HG02938 (cell line): ENCODE results near the gene RPL6.
"Not testable (repeated sequence)": the region's sequence is repeated elsewhere in the genome, so short reads cannot be mapped to it uniquely, and the experiment has no call there.

ENCODE experiments used
- ATAC-seq: cut with Tn5 transposase; IDR thresholded peaks from one replicate; pipeline ENCODE4 v1.9.1; 2021; ENCODE audit warnings: mild to moderate bottlenecking, moderate library complexity; ENCODE audit not compliant: unreplicated experiment

Gene RPL6

DNA sequence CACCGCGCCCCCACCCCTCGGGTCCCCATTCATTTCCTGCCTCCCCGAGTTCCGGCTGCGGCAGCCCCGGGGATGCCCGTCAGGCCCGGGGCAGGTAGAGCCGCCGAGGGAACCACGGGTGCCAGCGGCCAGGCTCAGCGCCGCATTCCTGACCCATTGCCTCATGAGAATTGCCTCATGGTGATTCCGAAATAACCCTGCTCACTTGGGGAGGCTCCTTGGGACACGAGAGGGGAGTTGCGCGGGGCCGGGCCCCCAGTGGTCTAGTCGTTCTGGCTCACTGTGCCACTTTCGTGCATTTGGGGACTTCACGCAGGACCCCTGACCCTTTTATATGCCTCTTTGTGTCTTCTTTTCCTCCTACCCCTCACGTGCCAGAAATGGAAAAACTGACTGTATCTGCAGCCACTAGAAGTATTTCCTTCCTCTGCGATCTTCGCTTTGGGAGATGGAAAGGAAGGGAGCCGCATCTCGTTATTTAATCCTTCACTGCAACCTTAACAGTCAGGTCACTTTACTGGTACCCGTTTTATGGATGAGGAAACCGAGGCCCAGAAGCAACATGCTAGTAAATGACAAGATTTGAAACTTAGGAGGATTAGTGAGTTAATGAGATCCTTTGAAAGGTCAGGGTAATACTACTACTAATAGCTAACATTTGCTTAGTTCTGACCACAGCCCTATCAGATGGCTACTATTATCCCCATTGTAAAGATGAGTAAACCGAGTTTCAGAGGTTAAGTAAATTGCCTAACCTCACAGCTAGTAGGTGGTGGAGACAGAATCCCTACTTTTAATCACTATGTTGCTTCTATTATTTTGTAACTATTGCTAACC, 10.1 kb upstream of the RPL6 start:
- peak; percentile 31 for ATAC-seq

GRCh38 chr12:112418608-112419296, 9.3 kb upstream of the RPL6 start, which contains the start of gene PTPN11:
PTPN11 (plus strand) TSS chr12:112418947; CDS start chr12:112419112, 165 bp downstream.
- ATAC-seq = peak; percentile 63

GRCh38 chr12:112418273-112418607, 8.8 kb upstream of the RPL6 start:
- ATAC-seq = peak; percentile 3

GRCh38 chr12:112415457-112415856, 6.1 kb upstream of the RPL6 start:
- ATAC-seq = not testable (repeated sequence)

DNA sequence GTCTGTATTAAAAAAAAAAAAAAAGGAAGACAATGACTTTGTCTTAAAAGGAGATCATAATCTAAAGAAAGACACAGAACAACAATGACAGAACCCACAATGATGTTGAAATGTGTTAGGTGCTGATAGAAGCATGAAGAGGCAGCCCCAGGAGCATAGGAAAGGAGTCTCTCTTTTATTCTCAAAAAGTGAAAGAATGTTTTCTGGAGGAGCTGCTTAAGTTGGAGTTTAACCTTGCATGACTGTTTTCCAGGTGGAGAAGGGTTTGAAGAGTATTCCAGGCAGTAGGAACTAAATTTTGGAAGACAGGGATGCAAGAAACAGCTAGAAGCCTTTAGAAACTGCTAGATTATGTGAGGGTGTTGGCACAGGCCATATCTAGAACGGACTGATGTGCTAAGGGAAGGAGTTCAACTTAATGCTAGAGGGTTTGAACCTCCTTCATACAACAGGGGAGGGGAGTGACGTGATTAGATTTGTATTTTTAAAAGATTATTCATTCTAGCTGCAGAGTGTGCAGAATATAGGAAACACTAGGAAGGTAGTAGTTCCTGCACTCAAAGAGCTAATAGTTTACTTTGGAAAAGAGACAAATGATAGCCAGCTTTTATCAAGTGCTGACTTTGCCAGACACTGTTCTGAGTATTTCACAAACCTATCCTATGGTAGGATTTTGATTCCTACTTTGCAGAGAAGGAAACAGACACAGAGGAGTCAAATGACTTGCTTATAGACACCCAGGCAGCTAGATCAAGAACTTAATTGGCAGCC, 4.6 kb upstream of the RPL6 start:
- ATAC-seq = no peak

GRCh38 chr12:112409906-112410244, 470 bp upstream of the RPL6 start:
- no peak for ATAC-seq

DNA sequence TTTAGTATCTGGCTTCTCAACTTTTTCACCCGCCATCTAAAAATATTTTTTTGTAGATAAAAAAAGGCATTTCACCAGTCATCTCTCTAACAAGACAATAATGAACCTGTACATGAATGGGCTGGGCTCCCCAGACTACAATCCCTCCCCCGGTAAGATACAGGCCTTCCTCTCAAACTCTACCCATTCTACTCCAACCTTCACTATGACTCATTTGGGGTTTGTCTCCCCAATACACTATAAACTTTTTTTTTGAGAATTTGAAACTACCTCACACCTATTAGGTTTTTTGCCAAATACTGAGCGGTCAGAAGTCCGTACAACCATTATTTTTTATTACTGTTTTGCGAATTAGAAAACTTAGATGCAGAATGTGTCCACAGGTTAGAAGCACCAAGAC, 784 bp downstream of the RPL6 start:
- no peak for ATAC-seq

DNA sequence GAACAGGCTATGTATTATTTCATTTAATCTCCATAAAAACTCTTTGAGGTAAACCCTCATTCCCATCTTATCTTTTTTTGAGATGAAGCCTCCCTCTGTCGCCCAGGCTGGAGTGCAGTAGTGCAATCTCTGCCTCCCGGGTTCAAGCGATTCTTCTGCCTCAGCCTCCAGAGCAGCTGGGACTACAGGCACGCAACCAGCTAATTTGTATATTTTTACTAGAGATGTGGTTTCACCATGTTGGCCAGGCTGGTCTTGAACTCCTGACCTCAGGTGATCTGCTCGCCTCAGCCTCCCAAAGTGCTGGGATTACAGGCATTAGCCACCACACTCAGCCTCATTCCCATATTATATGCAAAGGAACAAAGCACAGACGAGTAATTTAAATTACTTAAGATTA, 1.7 kb downstream of the RPL6 start:
- not testable (repeated sequence) for ATAC-seq

DNA sequence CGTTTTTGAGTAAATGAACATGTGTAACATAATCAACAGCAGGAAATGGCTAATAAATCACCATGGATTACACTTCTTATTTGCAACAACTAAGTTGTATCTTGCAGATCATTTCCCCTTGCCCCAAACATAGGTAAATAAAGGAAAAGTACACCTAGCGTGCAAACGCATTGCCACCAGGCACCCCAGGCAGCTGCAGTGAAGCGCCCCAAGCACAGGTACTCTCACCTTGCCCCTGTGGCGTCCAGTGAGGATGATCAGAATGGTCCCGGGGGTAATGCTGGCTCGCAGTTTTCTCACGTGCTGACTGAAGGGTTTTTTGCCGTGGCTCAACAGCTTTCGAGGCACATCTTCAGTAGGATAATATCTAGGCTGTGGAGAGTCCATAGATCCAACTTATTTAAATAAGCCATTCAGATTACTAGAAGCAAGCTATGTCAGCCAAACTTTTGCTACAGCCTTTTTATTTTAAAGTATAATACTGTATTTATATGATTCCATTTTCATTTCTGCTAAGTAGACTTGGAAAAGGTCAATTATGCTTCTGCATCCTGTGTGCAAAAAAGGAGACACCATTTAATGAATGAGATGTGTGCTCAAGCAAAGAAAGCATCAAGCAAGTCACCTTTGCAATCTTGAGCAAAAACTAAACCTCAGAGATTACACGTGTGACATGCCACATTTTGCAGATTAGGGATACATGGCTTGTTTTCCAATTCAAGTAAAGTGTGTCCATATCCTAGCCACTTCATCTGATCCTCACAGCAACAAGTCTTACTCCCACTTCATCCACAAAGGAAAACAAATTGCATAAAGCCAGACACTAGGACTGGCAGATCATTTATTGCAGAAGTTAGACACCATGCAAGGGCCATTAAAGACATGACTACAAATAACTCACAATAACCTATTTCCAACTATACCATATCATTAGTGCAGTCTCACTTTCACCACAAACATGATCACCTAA, 2.6 kb downstream of the RPL6 start:
- ATAC-seq = no peak

DNA sequence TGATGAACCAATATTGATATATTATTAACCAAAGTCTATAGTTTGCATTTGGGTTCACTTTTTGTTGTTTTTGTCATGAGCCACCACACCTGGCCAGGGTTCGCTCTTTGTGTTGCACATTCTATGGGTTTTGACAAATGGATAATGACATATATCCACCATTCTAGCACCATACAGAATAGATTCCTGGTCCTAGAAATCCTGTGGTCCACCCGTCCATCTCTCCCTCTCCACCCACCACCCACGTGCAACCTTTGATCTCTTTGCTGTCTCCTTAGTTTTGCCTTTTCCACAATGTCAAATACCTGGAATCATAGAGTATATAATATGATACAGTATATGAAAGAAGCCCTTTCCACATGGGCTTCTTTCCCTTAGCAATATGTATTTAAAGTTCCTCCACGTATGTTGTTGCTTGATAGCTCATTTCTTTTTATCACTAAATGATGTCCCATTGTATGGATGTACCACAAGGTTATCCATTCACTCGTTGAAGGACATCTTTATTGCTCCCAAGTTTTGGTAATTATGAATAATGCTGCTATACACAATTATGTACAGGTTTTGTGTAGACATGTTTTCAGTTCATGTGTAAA, 7.4 kb downstream of the RPL6 start:
- no peak for ATAC-seq

GRCh38 chr12:112401054-112401453, 8.4 kb downstream of the RPL6 start:
- no peak for ATAC-seq

DNA sequence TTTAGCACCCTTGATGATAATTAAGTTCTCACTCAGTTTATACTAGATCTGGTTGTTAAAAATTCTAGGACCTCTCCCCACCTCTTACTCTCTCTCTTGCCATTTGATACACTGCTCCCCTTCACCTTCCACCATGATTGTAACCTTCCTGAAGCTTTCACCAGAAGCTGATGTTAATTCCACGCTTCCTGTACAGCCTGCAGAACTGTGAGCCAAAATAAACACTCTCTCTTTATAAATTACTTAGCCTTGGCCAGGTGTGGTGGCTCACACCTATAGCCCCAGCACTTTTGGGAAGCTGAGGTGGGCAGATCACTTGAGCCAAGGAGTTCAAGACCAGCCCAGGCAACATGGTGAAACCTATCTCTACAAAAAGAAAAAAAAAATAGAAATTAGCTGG, 16.1 kb downstream of the RPL6 start:
- no peak for ATAC-seq

DNA sequence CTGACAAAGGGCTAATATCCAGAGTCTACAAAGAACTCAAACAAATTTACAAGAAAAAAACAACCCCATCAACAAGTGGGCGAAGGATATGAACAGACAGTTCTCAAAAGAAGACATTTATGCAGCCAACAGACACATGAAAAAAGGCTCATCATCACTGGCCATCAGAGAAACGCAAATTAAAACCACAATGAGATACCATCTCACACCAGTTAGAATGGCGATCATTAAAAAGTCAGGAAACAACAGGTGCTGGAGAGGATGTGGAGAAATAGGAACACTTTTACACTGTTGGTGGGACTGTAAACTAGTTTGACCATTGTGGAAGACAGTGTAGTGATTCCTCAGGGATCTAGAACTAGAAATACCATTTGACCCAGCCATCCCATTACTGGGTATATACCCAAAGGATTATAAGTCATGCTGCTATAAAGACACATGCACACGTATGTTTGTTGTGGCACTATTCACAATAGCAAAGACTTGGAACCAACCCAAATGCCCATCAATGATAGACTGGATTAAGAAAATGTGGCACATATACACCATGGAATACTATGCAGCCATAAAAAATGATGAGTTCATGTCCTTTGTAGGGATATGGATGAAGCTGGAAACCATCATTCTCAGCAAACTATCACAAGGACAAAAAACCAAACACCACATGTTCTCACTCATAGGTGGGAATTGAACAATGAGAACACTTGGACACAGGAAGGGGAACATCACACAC, 19.3 kb downstream of the RPL6 start:
- not testable (repeated sequence) for ATAC-seq

GRCh38 chr12:112389228-112389627, 20.2 kb downstream of the RPL6 start:
- no peak for ATAC-seq

DNA sequence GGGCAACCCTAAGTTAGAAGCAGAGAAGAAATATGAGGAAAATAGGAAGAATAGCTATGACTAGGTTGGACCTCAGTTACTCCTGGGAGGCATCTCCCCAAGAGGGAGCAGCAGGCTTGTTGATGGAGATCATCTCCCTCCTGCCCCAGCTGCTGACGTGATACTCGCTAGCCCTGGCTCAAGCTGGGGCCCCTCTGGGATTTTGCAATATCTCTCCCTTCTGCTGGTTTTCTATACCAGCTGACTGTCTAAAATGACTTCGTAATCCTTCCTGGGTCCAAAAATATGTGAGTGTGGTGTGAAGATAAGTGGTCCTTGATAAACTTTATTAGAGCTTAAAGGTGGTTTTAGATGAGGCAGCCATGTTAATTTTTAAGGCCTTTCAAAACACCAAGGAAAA, 22.7 kb downstream of the RPL6 start:
- no peak for ATAC-seq

GRCh38 chr12:112382866-112383265, 26.5 kb downstream of the RPL6 start:
- ATAC-seq = no peak

GRCh38 chr12:112381883-112382796, 27.3 kb downstream of the RPL6 start, which contains the start of gene HECTD4:
HECTD4 (minus strand) TSS chr12:112382431; CDS start chr12:112382128, 303 bp downstream.
- ATAC-seq = peak; percentile 88

GRCh38 chr12:112381406-112381882, 28.0 kb downstream of the RPL6 start:
- ATAC-seq = peak; percentile 44
